IMR-90 (cell line): ENCODE measurements around the gene ACOT7.

Experiments used
- BHLHE40 ChIP-seq: fragments of 150-350 bp; IDR thresholded peaks from 2 replicates; pipeline ENCODE4 v1.6.1; 2016; ENCODE audit warnings: mild to moderate bottlenecking, low read depth, low read length
- MAFK ChIP-seq: IDR thresholded peaks from 2 replicates; pipeline ENCODE4 v1.6.1; 2012; ENCODE audit warnings: low read depth, low read length, improper control_type of control experiment
- MAZ ChIP-seq: IDR thresholded peaks from 2 replicates; pipeline ENCODE4 v1.6.1; 2012; ENCODE audit warnings: low read depth, mild to moderate bottlenecking, low read length, improper control_type of control experiment, moderate library complexity, borderline replicate concordance
- MXI1 ChIP-seq: IDR thresholded peaks from 2 replicates; pipeline ENCODE4 v1.6.1; 2012; ENCODE audit warnings: low read depth, mild to moderate bottlenecking, low read length, moderate library complexity, borderline replicate concordance
- POLR2A ChIP-seq: IDR thresholded peaks from 2 replicates; pipeline ENCODE4 v1.6.1; 2012; ENCODE audit warnings: mild to moderate bottlenecking, low read depth, low read length
- RAD21 ChIP-seq: IDR thresholded peaks from 2 replicates; pipeline ENCODE4 v1.6.1; 2012; ENCODE audit warnings: low read length, improper control_type of control experiment
- RFX5 ChIP-seq: IDR thresholded peaks from 2 replicates; pipeline ENCODE4 v1.8.0; 2012; ENCODE audit warnings: low read depth, mild to moderate bottlenecking, low read length, moderate library complexity
- TF ChIP-seq, protein P1 (sequence below): conservative IDR thresholded peaks from 2 replicates; pipeline ENCODE4 v1.5.1; 2012; ENCODE audit warnings: mild to moderate bottlenecking, low read depth, low read length, improper control_type of control experiment
- TF ChIP-seq, protein P2 (sequence below): fragments of 150-350 bp; IDR thresholded peaks from 2 replicates; pipeline ENCODE4 v1.6.1; 2017; ENCODE audit warnings: mild to moderate bottlenecking, antibody characterized with exemption, low read length, low read depth
- TF ChIP-seq, protein P3 (sequence below): fragments of 150-350 bp; IDR thresholded peaks from 2 replicates; pipeline ENCODE4 v1.6.1; 2016; ENCODE audit warnings: low read depth, mild to moderate bottlenecking, low read length, moderate library complexity, borderline replicate concordance

DNA sequence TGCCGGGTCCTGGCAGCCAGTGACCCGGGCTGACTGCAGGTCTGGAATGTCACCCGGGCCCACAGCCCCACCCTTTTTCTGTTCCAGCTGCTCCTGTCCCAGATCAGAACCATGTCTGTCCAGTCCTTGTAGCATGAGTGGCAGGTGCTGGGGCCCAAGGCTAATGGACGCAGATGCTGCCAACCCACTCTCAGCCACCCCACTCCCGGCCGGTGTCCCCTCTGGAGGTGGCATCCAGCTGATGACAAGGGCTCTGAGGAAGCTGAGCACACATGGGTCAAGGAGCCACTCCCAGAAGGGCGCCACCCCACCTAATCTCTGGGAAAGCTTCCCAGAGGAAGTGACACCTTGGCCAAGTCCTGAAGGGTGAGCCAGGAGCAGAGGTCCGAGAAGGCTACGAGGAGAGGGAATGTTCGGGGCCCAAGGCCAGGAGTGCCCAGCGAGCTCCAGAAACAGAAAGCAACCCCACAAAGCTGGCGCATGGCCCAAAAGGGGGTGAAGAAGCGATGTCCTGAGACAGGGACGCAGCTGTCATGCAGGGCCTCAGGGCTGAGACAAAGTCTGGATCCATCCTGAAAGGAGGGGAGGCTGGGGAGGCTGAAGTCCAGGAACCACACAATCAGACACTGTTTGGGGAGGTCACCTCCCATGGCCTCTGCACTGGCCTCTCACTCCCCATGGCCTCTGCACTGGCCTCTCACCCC is 39.5 kb downstream of the ACOT7 start:
- no peak for TF ChIP-seq POLR2A
- TF ChIP-seq, protein P1, sequence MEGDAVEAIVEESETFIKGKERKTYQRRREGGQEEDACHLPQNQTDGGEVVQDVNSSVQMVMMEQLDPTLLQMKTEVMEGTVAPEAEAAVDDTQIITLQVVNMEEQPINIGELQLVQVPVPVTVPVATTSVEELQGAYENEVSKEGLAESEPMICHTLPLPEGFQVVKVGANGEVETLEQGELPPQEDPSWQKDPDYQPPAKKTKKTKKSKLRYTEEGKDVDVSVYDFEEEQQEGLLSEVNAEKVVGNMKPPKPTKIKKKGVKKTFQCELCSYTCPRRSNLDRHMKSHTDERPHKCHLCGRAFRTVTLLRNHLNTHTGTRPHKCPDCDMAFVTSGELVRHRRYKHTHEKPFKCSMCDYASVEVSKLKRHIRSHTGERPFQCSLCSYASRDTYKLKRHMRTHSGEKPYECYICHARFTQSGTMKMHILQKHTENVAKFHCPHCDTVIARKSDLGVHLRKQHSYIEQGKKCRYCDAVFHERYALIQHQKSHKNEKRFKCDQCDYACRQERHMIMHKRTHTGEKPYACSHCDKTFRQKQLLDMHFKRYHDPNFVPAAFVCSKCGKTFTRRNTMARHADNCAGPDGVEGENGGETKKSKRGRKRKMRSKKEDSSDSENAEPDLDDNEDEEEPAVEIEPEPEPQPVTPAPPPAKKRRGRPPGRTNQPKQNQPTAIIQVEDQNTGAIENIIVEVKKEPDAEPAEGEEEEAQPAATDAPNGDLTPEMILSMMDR: no peak
- TF ChIP-seq BHLHE40: no peak
- TF ChIP-seq MAFK: no peak
- TF ChIP-seq MXI1: no peak
- TF ChIP-seq RFX5: no peak
- TF ChIP-seq MAZ: no peak
- TF ChIP-seq, protein P2, sequence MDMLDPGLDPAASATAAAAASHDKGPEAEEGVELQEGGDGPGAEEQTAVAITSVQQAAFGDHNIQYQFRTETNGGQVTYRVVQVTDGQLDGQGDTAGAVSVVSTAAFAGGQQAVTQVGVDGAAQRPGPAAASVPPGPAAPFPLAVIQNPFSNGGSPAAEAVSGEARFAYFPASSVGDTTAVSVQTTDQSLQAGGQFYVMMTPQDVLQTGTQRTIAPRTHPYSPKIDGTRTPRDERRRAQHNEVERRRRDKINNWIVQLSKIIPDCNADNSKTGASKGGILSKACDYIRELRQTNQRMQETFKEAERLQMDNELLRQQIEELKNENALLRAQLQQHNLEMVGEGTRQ: no peak
- TF ChIP-seq RAD21: no peak
- TF ChIP-seq, protein P3, sequence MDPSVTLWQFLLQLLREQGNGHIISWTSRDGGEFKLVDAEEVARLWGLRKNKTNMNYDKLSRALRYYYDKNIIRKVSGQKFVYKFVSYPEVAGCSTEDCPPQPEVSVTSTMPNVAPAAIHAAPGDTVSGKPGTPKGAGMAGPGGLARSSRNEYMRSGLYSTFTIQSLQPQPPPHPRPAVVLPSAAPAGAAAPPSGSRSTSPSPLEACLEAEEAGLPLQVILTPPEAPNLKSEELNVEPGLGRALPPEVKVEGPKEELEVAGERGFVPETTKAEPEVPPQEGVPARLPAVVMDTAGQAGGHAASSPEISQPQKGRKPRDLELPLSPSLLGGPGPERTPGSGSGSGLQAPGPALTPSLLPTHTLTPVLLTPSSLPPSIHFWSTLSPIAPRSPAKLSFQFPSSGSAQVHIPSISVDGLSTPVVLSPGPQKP: no peak
